Activated naive CD8-positive, alpha-beta T cell (primary cell): ENCODE measurements around the gene ZDHHC24.
A peak's percentile ranks its signal among the peaks of the same experiment; 100 is the strongest.
"Not testable (repeated sequence)": the region's sequence is repeated elsewhere in the genome, so short reads cannot be mapped to it uniquely, and the experiment has no call there.

ENCODE experiments used
- H3K27ac Mint-ChIP-seq: one replicate; pipeline ENCODE4 v1.8.0; 2021; ENCODE audit warnings: mixed read lengths
- H3K27me3 Mint-ChIP-seq: one replicate; pipeline ENCODE4 v1.8.0; 2021; ENCODE audit warnings: mixed read lengths
- H3K36me3 Mint-ChIP-seq: one replicate; pipeline ENCODE4 v1.8.0; 2021; ENCODE audit warnings: mixed read lengths
- H3K4me1 Mint-ChIP-seq: one replicate; pipeline ENCODE4 v1.8.0; 2021; ENCODE audit warnings: low read depth, mixed read lengths
- H3K4me3 Mint-ChIP-seq: one replicate; pipeline ENCODE4 v1.8.0; 2021; ENCODE audit warnings: mild to moderate bottlenecking, mixed read lengths
- H3K9me3 Mint-ChIP-seq: one replicate; pipeline ENCODE4 v1.8.0; 2021; ENCODE audit warnings: low read depth, mixed read lengths

The ZDHHC24 gene

DNA sequence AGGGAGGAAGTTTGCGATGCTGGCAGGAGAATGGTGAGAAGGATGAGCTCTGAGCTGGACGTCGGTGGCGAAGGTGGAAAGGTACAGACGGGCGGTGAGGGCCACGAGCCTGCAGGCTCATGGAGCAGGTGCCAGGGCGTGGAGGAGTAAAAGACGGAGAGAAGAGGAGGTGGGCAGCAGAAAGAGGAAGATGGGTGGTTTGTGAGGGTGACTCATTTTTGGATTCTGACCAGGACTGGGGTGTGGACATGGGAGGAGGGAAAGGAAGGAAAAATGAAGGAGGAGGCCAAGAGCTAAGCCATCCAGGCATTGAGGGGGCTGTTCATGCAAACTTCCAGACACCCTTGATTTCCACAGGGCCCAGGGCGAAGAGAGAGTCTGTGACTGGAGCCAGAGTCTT lies 3.5 kb downstream of the ZDHHC24 start:
- Mint-ChIP-seq H3K4me3 (no peak overlapping the region), H3K36me3 (no peaks in the 10 kb centered on the region), H3K27ac (peak overlapping the region; percentile 91), H3K9me3 (no peaks in the 10 kb centered on the region), H3K27me3 (no peaks in the 10 kb centered on the region), H3K4me1 (peaks cover 23% of the 10 kb centered on the region)

DNA sequence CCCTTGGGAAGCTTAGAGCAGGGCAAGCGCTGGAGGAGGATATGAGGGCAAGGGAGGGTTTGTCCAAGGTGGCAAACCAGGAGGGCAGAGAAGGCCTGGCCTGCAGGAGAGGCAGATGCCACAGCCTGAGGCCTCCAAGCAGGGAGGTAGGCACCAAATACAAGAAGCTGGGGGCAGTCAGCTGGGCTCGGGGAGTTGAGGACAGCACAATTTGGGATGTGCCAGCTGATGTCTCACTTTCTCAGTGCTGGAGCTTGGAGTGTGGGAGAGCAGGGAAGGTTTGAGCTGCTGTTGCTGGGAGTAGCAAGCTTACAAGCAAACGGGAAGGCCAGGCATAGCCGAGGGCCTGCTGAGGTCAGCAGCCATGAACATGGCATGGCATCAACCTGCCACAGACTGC lies 4.0 kb downstream of the ZDHHC24 start:
- peak overlapping the region; percentile 76 for H3K27ac Mint-ChIP-seq
- H3K27me3 Mint-ChIP-seq: no peaks in the 10 kb centered on the region
- H3K4me1 Mint-ChIP-seq: peaks cover 23% of the 10 kb centered on the region
- no peaks in the 10 kb centered on the region for H3K9me3 Mint-ChIP-seq
- H3K4me3 Mint-ChIP-seq: no peak overlapping the region
- no peaks in the 10 kb centered on the region for H3K36me3 Mint-ChIP-seq

DNA sequence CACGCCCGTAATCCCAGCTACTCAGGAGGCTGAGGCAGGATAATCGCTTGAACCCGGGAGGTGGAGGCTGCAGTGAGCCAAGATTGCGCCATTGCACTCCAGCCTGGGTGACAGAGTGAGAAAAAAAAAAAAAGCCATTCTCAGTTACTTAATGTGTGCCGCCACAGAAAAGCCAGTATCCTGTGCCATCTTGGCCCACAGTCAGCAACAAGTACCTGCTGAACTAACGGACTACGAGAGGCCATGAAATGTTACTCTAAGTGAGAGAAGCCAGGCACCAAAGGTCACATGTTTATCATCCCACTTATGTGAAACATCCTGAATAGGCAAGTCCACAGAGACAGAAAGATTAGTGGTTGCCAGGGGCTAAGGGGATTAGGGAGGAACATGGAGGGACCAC lies 5.2 kb downstream of the ZDHHC24 start:
- H3K4me3 Mint-ChIP-seq, H3K27ac Mint-ChIP-seq, H3K36me3 Mint-ChIP-seq, H3K27me3 Mint-ChIP-seq, H3K9me3 Mint-ChIP-seq: not testable (repeated sequence)
- peaks cover 21% of the 10 kb centered on the region for H3K4me1 Mint-ChIP-seq

DNA sequence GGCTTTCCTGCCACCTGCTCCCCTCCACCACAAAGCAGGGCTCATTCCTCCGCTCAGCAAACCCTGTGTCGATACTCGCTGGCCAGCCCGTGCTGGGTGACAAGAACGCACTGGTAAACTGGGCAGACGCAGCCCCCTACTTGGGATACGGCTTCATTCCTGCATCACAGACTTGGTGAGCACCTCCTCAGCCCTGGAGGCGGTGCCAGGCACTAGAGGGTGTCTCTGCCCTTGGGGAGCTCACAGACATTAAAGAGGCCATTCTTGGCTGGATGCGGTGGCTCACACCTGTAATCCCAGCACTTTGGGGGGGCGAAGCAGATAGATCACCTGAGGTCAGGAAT lies 6.0 kb downstream of the ZDHHC24 start:
- H3K27me3 Mint-ChIP-seq: no peaks in the 10 kb centered on the region
- H3K36me3 Mint-ChIP-seq: peaks cover 4% of the 10 kb centered on the region
- H3K4me3 Mint-ChIP-seq: no peak overlapping the region
- H3K4me1 Mint-ChIP-seq: peaks cover 16% of the 10 kb centered on the region
- no peak overlapping the region for H3K27ac Mint-ChIP-seq
- H3K9me3 Mint-ChIP-seq: no peaks in the 10 kb centered on the region

DNA sequence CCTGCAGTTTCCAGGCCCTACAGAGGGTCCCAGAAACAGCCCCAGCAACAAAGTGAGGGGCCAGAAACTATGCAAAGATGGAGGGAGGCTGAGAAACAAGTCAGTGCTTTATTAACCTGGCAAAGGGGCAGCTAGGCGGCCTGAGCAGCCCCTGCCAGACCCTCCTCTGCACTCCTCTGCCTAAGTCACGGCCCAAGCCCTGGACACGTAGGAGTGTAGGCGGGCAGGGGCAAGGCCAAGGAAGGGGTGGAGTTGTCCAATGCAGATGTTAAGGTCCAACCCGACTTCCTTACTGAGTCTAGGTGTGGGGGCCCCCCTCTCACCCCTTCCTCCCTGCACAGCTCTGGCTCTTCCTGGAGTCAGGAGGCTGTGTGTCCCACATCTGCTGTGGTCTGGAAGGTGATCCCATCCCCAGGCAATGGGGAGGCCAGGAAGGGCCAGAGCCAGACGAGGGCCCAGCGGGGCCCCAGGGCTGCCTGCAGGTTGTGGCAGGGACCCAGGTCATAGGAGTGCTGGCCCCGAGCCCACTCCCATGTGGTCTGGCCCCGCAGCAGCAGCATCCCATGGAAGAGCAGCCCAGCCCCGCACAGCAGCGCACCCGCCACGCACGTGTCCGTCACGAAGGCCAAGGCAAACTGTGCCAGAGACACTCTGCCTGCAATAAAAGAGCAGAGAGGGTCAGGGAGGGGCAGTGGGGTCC lies 6.5 kb downstream of the ZDHHC24 start:
- H3K36me3 Mint-ChIP-seq: peaks cover 4% of the 10 kb centered on the region
- no peak overlapping the region for H3K27ac Mint-ChIP-seq
- no peaks in the 10 kb centered on the region for H3K27me3 Mint-ChIP-seq
- no peaks in the 10 kb centered on the region for H3K9me3 Mint-ChIP-seq
- peaks cover 14% of the 10 kb centered on the region for H3K4me1 Mint-ChIP-seq
- H3K4me3 Mint-ChIP-seq: no peak overlapping the region

DNA sequence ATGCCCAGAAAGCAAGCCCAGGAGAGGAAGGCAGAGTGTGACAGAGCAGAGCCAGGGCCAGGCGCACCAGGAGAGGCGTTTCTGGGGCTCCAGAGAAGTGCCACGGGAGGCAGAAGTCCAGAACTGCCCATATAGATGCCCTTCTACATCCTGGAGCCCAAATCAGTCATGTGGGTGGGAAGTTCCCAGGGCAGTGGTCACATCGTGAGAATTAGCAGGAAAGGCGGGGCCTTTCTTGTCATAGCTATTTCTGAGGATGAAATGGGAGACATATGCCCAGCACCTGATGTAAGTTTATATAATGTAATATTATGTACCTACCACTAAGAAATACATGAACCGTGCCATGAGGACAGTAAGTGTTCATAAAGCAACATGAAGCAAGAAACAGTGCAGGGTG lies 13.1 kb downstream of the ZDHHC24 start:
- Mint-ChIP-seq H3K4me1 (no peaks in the 10 kb centered on the region), H3K9me3 (no peaks in the 10 kb centered on the region), H3K4me3 (no peak overlapping the region), H3K36me3 (peaks cover 4% of the 10 kb centered on the region), H3K27ac (no peak overlapping the region), H3K27me3 (no peaks in the 10 kb centered on the region)

DNA sequence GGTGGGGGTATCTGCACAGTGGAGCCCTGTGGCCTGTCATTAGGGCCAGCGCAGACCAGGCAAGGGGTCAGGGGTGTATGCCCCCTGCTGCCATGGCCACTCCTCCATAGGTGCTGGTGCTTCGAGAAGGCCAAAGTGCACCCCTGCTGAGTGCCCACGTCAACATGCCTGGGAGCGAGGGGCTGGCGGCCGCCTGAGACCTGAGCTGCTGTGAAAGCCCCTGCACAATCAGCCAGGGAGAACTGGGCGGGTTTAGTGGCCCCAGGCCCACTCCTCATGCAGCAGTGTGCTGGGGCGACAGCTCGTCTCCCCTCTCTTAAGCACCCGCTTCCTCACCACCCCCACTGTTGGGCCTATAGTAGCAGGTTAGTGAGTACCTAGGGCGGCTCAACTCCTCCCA lies 14.0 kb downstream of the ZDHHC24 start:
- Mint-ChIP-seq H3K27me3 (no peaks in the 10 kb centered on the region), H3K4me1 (no peaks in the 10 kb centered on the region), H3K36me3 (peaks cover 4% of the 10 kb centered on the region), H3K4me3 (no peak overlapping the region), H3K9me3 (no peaks in the 10 kb centered on the region), H3K27ac (no peak overlapping the region)

DNA sequence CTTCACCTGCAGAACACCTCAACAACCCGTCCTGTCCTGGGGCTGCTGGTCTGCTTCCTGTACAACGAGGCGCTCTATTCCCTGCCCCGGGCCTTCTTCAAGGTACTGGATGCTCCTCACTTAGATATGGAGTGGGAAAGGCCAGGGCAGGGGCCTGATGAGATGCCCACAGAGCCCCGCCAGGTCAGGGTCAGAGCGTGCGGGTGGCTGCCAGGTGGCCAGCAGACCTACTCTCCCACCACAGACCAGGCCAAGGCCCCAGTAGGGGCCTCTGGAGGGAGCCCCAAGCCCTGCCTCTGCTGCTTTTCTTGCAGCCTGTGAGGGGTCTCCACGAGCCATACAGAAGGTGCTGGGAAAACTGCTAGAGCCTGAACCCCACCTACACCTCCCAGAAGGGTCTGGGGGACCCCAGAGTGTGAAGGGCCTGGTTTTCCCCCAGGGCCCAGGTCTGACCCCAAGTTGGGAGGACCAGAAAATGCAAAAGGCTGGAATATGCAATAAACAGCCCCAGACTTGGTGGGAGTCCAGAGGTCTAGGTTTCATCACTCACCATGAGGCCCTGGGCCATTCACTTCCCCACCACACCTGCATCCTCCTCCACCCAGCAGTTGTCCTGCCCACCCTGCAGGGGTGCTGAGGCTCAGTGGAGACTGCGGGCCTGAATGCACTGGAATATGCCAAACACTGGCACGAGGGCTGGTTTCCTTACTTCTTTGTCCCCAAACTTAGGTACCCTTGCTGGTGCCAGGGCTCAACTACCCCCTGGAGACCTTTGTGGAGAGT lies 14.7 kb downstream of the ZDHHC24 start:
- Mint-ChIP-seq H3K36me3 (peaks cover 4% of the 10 kb centered on the region), H3K4me1 (no peaks in the 10 kb centered on the region)

DNA sequence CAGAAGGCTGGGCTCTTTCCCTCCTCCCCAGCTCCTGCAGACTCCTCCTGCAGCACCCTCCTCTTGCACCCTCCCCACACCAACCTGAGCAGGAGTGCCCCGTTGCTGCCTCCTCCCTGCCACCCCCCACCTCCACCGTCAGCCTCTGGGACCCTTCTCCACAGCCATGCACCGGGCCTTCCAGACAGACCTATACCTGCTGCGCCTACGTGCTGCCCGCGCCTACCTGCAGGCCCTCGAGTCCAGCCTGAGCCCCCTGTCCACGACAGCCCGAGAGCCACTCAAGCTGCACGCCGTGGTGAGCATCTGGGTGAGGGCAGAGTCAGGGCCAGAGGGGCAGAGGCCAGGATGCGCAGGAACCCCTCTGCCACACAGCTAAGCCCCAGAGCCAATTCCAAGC lies 16.2 kb downstream of the ZDHHC24 start:
- Mint-ChIP-seq H3K36me3 (no peaks in the 10 kb centered on the region), H3K4me1 (no peaks in the 10 kb centered on the region), H3K9me3 (no peaks in the 10 kb centered on the region), H3K4me3 (no peak overlapping the region), H3K27me3 (no peaks in the 10 kb centered on the region), H3K27ac (no peak overlapping the region)

More for the DNA sequence above, 14.7 kb downstream of the ZDHHC24 start:
- no peaks in the 10 kb centered on the region for H3K9me3 Mint-ChIP-seq
- H3K27ac Mint-ChIP-seq: no peak overlapping the region
- H3K4me3 Mint-ChIP-seq: no peak overlapping the region
- no peaks in the 10 kb centered on the region for H3K27me3 Mint-ChIP-seq

DNA sequence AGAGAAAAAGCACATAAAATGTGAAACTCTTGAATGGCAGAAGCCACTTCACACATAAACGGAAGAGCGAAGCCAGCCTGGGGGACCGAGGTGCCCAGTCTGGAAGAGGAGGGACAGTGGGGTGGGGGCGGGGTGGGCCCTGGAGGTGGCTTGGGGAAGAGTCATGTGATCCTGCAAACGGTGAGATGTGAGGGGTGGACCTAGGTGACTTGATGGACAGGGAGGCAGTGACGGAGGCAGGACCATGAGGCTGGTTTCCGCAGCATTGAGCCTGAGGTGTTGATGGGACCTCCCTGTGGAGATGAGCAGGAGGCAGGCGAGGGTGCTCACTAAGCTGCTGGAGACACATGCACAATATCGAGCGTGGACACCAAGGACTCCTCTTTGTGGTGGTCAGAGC lies 16.8 kb downstream of the ZDHHC24 start:
- H3K4me1 Mint-ChIP-seq: no peaks in the 10 kb centered on the region
- H3K36me3 Mint-ChIP-seq: no peaks in the 10 kb centered on the region
- no peaks in the 10 kb centered on the region for H3K9me3 Mint-ChIP-seq
- H3K27me3 Mint-ChIP-seq: no peaks in the 10 kb centered on the region
- peak overlapping the region; percentile 11 for H3K27ac Mint-ChIP-seq
- H3K4me3 Mint-ChIP-seq: no peak overlapping the region

DNA sequence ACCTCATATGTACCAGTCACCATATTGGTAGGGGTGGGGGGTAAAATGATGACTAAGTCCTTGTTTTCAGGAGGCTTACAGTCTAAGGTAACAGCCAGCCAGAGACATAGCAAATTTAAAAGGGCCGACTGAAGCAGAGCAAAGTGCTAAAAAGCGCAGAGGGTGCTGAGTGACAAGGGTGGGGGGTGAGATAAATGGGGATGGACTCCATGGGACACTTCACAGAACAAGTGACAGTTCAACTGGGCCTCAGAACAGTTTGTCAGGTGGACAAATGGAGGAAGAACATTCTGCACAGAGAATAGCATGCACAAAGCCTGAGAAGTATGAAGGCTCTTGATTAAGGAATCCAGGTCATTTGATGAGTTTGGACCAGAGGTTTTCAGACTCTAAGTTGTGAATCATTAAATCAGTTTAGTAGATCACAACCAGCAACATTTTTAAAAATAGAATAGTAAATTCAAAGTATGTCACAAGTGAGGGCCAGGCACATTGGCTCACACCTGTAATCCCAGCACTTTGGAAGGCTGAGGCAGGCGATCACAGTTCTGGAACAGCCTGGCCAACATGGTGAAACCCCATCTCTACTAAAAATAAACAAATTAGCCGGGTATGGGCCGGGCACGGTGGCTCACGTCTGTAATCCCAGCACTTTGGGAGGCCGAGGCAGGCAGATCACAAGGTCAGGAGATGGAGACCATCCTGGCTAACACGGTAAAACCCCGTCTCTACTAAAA lies 21.4 kb downstream of the ZDHHC24 start:
- Mint-ChIP-seq H3K9me3 (no peaks in the 10 kb centered on the region), H3K27me3 (no peaks in the 10 kb centered on the region), H3K4me3 (no peak overlapping the region), H3K4me1 (no peaks in the 10 kb centered on the region), H3K27ac (no peak overlapping the region), H3K36me3 (peaks cover 7% of the 10 kb centered on the region)

DNA sequence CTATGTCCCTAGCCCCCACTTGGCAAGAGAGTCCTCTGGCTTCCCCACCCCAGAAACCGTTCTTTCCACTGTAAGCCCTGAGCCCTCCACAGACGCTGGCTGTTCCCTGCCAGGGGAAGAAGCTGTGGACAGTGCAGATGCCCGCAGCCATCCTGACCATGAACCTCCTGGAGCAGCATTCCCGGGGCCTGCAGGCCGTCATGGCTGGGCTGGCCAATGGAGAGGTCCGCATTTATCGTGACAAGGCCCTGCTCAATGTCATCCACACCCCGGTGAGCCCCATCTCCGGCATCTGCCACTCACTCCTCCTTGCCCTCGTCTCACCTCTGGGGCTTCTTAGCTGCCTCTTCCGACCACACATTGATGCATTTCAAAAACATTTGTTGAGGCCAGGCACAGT lies 22.2 kb downstream of the ZDHHC24 start:
- Mint-ChIP-seq H3K27ac (no peak overlapping the region), H3K4me1 (no peaks in the 10 kb centered on the region), H3K4me3 (no peak overlapping the region), H3K27me3 (no peaks in the 10 kb centered on the region), H3K9me3 (no peaks in the 10 kb centered on the region), H3K36me3 (peaks cover 7% of the 10 kb centered on the region)

DNA sequence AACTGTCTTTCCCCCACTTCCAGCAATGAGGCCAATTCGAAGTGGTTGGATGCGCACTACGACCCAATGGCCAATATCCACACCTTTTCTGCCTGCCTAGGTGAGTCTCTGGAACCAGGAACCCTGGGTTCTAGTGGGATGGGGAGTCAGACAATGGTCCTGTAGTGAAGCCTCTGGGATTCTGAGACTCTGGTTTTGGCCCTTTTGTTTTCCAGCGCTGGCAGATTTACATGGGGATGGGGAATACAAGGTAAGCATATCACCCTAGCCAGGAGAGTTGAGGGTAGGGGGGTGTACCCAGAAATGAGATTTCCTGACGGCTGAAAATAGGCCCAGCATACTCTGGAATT lies 34.9 kb downstream of the ZDHHC24 start:
- H3K9me3 Mint-ChIP-seq: no peaks in the 10 kb centered on the region
- H3K4me1 Mint-ChIP-seq: peaks cover 10% of the 10 kb centered on the region
- peak overlapping the region; percentile 93 for H3K4me3 Mint-ChIP-seq
- H3K27ac Mint-ChIP-seq: no peak overlapping the region
- H3K27me3 Mint-ChIP-seq: no peaks in the 10 kb centered on the region
- H3K36me3 Mint-ChIP-seq: peaks cover 5% of the 10 kb centered on the region

DNA sequence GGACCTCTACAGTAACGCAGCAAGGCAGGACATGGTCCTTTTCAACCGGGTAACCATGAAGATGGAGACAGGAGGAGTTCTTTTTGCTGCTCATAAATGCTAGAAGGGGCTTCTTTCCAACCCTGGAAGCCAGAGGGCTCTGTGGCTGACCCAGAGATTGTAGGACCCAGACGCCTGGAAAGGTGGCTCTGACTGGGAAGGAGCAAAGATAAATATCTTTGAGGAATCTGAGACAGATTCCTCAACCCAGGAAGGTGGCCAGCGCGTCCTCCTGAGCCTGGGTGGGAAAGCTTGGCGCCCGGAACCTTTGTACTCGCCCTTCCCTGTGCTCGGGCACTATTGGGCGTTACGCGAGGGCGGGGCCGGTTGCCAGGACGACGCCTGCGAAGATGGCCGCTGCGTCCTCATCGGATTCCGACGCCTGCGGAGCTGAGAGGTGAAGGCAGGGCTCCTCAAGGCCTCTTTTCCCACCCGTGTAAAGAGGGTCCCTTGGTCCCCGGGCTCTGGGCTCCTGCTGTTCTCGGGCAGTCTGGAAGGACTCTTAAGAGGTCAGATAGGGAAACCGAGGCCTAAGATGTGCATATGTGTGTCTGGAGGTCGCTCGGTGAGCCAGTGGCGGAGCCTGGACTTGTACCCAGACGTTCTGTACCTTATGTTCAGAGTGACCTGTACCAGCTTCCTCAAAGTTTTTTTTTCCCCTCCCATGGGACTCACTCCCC lies 35.4 kb downstream of the ZDHHC24 start, which contains the start of gene BBS1:
Gene BBS1 (plus strand): TSS at position 365 of the 719 bp plus-strand sequence. CDS start 25 bp downstream, at position 390.
- peaks cover 5% of the 10 kb centered on the region for H3K36me3 Mint-ChIP-seq
- no peaks in the 10 kb centered on the region for H3K27me3 Mint-ChIP-seq
- H3K4me1 Mint-ChIP-seq: peaks cover 10% of the 10 kb centered on the region
- H3K4me3 Mint-ChIP-seq: peak within 1 kb of the TSS; percentile 93
- peak within 1 kb of the TSS; percentile 22 for H3K27ac Mint-ChIP-seq
- H3K9me3 Mint-ChIP-seq: no peaks in the 10 kb centered on the region

DNA sequence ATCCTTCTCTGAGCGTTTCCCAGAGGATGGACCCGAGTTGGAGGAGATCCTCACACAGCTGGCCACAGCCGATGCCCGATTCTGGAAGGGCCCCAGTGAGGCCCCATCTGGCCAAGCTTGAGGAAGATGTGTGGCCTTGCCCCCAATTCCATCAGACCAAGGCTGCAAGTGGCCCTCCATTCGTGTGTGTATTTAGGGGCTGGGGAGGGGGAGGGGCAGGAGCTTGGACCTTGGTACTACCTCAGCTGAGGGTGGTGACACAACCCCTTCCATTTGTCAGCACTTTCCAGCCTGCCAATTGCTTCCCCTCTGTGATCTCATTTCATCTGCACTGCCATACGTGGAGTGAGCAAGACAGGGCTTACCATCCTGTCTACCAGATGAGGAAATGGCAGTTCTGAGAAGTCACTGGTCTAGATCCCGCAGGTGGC lies 36.7 kb downstream of the ZDHHC24 start:
- Mint-ChIP-seq H3K4me3 (no peak overlapping the region), H3K36me3 (peaks cover 5% of the 10 kb centered on the region), H3K27me3 (no peaks in the 10 kb centered on the region), H3K4me1 (peaks cover 10% of the 10 kb centered on the region), H3K9me3 (no peaks in the 10 kb centered on the region), H3K27ac (no peak overlapping the region)
